Peyer's patch (tissue), 4 donors: ENCODE data around the gene JAZF1.

ENCODE experiments used
- POLR2A ChIP-seq, 2 donors: fragments of 450-650 bp; IDR thresholded peaks; one replicate each; pipeline ENCODE4 v1.5.1; 2017; ENCODE audit warnings: antibody characterized with exemption in 2 of 2, mild to moderate bottlenecking in 2 of 2, moderate library complexity in 2 of 2
- TF ChIP-seq, protein P1 (sequence below), 6 experiments: fragments of 450-650 bp in 4 of 6; fragments of 200-600 bp in 2 of 6; sonication (generic) in 1 of 6; IDR thresholded peaks; one replicate each; pipeline ENCODE4 v1.5.1; 2017 to 2019; ENCODE audit warnings: antibody characterized with exemption in 6 of 6, mild to moderate bottlenecking in 3 of 6, moderate library complexity in 1 of 6

DNA sequence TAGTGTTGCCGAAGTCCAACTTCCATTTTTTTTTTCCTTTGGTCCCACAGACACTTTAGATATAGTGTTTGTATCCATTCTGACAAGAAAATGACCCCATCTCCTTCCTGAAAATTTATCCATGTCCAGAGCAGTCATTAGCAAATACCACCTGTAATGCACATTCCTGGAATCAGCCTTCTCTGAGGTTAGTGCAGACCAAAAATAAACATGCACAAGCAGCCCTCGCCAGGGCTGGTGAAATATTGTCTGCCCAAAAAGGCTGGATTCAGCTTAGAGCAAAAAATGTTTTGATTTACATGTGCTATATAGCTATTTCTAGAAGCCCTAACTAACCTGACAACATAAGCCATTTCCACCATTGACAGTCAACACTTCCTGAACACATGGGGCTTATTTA, 294.9 kb downstream of the JAZF1 start:
- TF ChIP-seq POLR2A (IDR thresholded peaks at IDR 0.05): no peak
- TF ChIP-seq, protein P1, sequence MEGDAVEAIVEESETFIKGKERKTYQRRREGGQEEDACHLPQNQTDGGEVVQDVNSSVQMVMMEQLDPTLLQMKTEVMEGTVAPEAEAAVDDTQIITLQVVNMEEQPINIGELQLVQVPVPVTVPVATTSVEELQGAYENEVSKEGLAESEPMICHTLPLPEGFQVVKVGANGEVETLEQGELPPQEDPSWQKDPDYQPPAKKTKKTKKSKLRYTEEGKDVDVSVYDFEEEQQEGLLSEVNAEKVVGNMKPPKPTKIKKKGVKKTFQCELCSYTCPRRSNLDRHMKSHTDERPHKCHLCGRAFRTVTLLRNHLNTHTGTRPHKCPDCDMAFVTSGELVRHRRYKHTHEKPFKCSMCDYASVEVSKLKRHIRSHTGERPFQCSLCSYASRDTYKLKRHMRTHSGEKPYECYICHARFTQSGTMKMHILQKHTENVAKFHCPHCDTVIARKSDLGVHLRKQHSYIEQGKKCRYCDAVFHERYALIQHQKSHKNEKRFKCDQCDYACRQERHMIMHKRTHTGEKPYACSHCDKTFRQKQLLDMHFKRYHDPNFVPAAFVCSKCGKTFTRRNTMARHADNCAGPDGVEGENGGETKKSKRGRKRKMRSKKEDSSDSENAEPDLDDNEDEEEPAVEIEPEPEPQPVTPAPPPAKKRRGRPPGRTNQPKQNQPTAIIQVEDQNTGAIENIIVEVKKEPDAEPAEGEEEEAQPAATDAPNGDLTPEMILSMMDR (IDR thresholded peaks at IDR 0.05): no peak
